GM21367 (cell line): ENCODE results near the gene LSS.

Experiments
- ATAC-seq: cut with Tn5 transposase; IDR thresholded peaks from one replicate; pipeline ENCODE4 v1.9.1; 2021; ENCODE audit not compliant: unreplicated experiment

LSS gene

GRCh38 chr21:46228345-46229051, at the start of gene LSS:
TSS of gene LSS (minus strand) at chr21:46228774. CDS start at chr21:46228745, 29 bp downstream.
- ATAC-seq: peak; percentile 65

- ATAC-seq: no peak
Observed at GRCh38 chr21:46274797-46275390, 46.3 kb upstream of the LSS start.

GRCh38 chr21:46273341-46273740, 44.8 kb upstream of the LSS start:
- no peak for ATAC-seq

- ATAC-seq: no peak
Observed at GRCh38 chr21:46269466-46269865, 40.9 kb upstream of the LSS start.

- no peak for ATAC-seq
Observed at GRCh38 chr21:46268371-46268770, 39.8 kb upstream of the LSS start.

GRCh38 chr21:46266946-46267345, 38.4 kb upstream of the LSS start:
- ATAC-seq: no peak

- ATAC-seq: no peak
Observed at GRCh38 chr21:46265736-46266525, 37.4 kb upstream of the LSS start.

GRCh38 chr21:46264690-46265144, 36.1 kb upstream of the LSS start:
- no peak for ATAC-seq

GRCh38 chr21:46264046-46264689, 35.6 kb upstream of the LSS start:
- ATAC-seq: no peak

- ATAC-seq: no peak
Observed at GRCh38 chr21:46256501-46256994, 28.0 kb upstream of the LSS start.

- ATAC-seq: no peak
Observed at GRCh38 chr21:46255758-46256337, 27.3 kb upstream of the LSS start.

GRCh38 chr21:46255166-46255565, 26.6 kb upstream of the LSS start:
- no peak for ATAC-seq

GRCh38 chr21:46254208-46254975, 25.8 kb upstream of the LSS start:
- no peak for ATAC-seq

GRCh38 chr21:46253610-46254124, 25.1 kb upstream of the LSS start:
- ATAC-seq: no peak

GRCh38 chr21:46252840-46253239, 24.3 kb upstream of the LSS start:
- no peak for ATAC-seq

GRCh38 chr21:46250146-46250725, 21.7 kb upstream of the LSS start:
- no peak for ATAC-seq

GRCh38 chr21:46248827-46249226, 20.3 kb upstream of the LSS start:
- no peak for ATAC-seq

- no peak for ATAC-seq
Observed at GRCh38 chr21:46248422-46248782, 19.8 kb upstream of the LSS start.

GRCh38 chr21:46247699-46248421, 19.3 kb upstream of the LSS start:
- ATAC-seq: no peak
